ENCODE data around the gene VPS13D.

The VPS13D gene

DNA sequence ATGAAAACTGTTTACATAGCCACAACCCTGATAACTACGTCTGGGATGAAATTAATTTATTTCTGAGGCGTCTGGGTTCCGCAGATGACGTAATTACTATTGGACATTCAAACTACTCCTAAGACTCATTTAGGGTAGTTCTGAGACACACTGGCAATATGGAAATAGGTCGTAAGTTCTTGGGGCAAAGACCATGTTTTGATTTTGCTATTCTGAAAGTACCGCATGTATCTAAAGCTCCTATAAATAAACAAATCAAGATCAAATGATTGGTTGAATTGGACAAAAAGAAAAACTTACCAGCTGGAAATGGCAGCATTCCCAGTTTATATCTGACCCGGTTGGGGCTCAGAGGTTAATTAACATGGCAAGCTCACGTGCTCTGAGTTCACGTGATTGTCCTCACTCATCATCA, 313.9 kb downstream of the VPS13D start:
- DNase-seq, result no peak
- intact Hi-C loops (cut with DNase I), result no loop called here

DNA sequence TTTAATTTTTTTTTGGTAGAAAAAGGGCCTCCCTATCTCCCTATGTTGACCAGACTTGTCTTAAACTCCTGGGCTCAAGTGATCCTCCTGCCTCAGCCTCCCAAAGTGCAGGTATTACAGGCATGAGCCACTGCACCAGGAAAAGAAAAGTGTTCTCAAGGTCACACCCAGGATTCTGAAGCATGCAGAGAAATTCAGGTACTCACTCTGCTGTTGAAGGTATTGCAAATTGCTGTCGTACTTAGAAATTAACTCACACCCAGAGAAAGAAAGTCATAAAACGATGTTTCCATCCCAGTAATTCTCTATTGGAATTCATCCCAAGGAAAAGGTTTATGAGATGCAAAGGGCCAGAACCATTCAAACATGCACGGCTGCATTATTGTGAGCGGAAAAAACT, 314.5 kb downstream of the VPS13D start:
- intact Hi-C loops (cut with DNase I), result no loop called here
- DNase-seq, result no peak

DNA sequence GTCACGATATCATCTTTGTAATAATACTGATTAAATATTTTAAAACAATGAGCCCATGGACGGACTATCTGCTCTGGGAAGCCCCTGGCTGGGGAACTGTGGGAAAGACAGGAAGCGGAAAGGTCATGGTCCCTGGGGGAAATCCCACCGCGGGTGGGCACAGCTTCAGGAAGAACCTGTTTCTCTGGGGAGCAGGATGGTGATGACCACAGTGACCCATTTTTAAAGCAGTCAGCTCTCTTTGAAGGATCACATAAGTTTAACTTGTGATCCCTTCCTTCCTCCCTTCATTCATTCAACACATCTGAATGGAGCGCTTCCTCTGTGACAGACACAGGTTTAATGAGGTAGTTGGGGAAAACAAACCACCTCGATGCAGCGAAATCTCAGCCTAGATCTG, 315.2 kb downstream of the VPS13D start:
- DNase-seq, result no peak
- intact Hi-C loops (cut with DNase I), result no loop called here

DNA sequence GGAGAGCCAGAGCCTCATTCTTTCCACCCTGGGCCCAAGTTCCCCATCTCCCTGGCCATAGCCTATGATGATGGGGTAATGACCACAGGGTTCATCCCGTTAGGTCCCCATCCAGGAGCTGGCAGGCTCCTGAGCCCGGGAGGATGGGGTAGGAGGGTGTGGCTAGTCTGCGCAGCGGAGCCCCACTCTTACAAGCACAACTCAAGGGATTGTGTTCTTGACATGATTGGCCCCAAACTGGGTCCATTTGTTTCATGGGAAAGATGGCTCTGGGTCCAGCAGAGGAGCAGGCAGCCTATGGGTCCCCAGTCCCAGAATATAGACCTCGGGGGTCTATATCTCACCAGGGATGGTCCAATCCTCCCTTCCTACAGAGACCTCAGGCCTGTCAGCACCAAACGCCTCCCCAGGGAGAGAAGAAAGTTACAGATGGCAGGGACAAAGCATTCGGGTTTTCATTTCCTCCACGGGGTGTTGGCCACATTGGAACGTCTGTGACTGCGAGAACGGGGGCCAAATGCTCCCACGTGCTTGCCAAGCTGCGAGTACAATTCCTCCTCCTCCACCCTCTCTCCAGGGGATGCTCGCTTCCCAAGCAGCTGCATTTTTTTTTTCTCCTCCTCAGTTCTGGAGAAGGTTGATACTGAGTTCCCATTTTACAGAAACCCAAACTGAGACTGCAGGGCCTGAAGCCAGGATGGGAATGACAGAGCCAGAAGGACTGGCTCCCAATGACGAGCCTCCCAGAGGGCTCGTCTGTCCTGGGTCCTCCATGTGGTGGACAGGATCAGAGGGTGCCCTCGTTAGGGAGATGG, 317.1 kb downstream of the VPS13D start:
- intact Hi-C loops (cut with DNase I), result no loop called here
- peak in 5 of 42 donors; percentile 34 to 51 (median 45) for DNase-seq

DNA sequence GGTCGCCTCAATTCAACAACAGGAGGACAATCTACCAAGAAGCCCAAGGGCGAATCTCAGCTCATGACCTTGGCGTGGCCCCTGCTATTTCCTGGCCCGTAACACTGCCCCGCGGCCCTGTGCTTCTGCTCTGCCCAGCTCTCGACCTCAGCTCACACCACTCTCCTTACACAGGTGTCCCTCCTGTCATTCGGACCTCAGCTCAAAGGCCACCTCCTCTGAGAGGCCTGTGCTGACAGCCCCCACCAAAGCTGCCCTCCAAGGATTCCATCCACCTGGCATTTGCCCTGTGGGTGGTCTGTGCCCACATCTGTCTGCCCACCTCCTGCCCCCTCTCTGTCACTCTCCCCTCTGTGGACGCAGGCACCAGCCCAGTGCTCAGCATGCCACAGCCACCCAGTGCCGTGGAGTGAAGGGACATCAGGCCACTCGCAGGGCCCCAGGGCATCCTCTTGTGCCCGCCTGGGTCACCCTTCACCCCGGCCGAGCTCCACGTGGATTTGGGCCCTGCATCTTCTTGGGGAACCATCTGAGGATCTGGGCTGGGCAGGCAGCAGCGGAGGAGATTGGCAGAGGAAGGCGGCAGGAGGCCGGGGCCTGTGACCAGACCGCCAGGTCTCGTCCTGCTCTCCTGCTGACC, 317.9 kb downstream of the VPS13D start:
- peak in 2 of 42 donors; percentile 5 to 8 for DNase-seq
- intact Hi-C loops (cut with DNase I), result no loop called here

DNA sequence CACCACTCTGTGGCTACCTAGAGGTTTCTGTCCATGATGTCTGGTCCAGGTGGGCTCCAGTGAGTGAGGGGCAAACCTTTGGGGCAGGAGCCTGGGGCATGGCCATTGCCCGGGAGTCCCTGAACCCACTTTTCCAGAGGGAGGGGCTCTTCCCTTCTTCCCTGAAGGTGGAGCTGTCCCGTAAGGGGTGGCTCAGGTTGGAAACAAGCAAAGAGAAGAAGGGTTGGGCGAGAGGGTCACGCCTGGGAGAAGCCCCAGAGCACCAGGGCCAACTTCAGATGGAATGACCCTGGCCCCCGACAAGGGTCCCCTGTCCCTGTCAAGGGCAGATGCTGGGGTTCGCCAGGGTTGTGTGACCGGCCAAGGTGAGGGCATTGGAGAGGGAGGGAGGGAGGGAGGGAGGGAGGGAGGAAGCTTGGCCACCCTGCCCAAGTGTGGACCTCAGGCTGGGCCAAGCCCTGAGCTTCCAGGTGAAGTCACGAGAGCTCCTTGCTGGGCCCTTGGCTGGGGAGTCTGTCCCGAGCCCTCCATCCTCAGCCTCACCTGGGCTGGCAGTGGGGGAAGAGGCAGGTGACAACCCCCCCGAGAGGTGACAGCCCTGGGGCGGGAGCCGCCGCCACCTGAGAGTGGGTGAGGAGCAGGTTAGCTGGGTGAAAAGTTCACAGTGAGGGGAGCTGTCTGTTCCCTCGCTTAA, 318.6 kb downstream of the VPS13D start:
- peak in 2 of 42 donors; percentile 14 for DNase-seq
- intact Hi-C loops (cut with DNase I), result no loop called here

DNA sequence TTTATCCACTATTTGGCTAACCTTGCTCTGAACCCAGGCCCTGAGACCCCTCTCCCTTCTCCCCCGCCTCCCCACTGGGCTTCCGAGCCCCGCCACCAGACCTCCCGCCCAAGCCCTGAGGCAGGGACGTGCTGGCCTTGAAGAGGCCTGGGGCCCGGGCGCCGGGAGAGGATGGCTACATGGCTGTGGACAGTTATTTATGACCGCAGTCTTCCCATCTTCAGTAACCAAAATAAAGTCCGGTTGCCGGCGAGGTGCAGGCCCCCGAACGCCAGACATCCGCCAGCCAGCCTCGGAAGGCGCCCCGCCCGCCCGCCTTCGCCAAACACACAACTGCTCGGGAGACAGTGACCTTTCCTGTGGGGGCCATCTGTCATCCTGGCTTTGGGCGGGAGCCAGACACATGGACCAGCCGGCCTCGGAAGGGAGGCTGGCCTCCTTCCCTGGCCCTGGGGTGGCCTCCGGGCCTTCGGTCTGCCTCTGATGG, 319.2 kb downstream of the VPS13D start:
- intact Hi-C loops (cut with DNase I), result no loop called here
- no peak for DNase-seq

DNA sequence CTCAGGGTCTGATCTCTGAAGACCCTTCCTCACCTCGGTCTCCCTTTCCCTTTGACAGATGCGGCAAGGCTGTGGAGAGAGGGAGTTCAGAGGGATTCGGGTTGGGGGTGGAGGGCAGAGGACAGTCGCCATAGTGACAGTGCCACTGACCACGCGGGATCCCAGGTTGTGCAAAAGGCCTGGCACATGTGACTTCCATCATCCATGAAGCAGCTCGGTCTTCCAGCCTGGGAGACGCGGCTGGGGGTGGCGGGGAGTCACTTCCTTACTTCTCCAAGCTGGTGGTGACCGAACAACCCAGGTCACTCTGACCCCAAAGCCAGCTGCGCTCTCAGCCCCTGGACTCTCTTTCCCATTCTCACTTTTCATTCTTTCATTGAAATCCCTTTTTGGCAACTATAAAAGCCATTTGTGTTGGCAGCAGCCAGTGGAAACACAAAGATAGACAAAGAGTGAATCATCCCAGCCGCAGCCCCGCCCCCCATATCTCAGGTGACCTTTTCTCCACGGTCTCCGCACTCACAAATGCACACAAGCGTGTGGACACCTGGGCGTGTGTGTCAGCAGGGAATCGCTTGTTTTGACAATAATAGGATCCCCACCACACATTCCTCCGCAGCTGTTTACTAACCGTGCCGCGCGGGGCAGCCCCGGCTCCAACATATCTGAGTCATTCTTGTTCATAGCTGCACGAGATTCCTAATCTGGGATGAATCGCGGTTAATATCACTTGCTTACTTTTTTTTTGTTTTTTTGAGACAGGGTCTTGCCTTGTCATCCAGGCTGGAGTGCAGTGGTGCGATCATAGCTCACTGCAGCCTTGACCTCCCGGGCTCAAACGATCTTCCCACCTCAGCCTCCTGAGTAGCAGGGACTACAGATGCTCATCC, 319.9 kb downstream of the VPS13D start:
- no peak for DNase-seq
- intact Hi-C loops (cut with DNase I), result no loop called here

DNA sequence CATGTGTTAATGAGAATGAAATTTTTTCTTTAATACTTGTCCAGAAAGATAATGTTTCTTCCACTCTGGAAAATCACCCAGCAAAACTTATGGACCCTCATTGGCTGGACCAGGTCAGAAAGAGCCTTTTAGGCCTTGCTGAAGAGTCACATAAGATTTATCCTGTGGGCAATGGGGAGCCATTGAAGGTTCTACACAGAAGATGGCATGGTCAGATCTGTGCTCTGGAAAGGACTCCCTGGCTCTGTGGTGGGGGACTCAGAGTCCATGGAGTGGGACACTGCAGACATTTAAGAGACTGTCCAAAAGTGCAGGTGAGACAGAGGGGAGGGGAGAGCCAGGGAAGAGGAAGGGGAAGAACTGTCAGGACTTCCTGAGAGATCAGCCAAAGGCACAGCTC, 321.8 kb downstream of the VPS13D start:
- no peak for DNase-seq
- intact Hi-C loops (cut with DNase I), result no loop called here

DNA sequence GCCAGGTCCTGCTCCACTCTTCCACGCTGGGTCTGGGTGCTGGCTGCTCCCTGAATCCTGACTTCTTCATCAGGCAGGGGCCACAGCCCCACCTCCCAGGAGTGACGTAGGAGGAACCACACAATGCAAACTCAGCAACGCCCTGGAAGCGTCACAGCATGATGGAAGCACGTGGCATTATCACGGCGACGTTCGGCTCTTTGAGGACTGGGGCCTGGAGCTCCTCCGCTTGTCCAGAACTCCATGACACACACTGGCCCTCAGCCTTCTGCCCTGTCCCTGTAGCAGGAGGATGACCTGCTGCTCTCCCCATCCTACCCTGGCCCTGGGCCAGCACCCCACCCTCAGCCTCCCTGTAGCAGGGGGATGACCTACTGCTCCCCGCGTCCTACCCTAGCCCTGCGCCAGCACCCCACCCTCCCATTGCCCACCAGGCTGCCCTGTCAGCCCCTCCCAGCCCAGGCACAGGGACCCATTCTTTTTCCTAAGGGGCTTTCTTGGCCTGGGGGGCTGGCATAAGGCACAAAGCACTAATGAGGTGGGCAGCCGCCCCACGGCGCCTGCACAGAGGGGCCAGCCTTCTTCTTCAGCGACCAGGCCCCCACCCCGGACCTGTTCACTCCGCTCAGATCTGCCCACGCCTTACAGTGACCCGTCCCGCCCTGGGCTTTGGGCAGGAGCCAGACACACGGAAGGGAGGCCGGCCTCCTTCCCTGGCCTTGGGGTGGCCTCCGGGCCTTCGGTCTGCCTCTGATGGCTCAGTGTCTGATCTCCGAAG, 322.5 kb downstream of the VPS13D start:
- intact Hi-C loops (cut with DNase I), result no loop called here
- peak in 1 of 42 donors; percentile 4 for DNase-seq

DNA sequence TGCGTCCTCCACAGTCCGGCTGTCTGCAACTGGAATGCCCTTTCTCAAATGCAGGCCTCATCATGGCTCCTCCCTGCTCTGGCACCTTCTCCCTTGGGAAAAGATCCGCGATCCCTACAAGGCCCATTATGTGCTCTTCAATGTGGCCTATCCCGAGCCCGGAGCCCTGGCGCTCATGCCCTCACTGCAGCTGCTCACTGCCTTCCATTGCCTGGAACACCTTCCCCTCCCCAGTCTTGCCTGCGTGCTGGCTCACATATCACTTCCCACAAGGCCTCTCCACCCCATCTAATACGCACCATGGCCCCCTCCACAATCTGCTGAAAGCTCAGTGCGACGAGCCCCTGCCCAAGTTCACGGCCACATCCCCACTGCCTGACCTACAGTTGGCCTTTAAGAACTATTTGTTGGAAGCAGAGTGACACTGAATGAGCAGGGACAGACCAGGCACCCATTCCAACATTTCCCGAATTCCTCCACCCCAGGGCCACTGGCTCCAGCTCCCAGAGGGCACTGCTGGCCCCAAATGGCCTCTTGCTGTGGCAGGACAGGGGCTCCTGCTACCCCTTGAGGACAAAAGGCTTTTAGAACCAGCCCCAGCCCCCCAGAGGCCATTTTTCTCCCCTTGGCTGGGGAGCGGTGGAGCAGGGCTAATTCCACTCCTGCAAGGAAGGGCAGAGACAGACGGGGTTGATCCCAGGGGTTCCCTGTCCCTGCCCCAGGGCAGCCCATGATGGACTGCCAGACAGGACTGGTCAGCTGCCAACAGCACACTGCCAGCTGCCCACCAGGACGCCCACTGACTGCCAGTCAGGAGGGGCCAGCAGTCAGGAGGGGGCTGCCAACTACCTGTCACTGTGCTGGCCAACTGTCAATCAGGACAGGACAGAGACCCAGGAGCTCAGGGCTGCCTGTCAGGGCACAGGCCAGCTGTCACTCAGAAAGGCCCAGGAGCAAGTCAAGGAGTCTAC, 323.4 kb downstream of the VPS13D start:
- intact Hi-C loops (cut with DNase I), result no loop called here
- DNase-seq, result peak in 1 of 42 donors; percentile 5

DNA sequence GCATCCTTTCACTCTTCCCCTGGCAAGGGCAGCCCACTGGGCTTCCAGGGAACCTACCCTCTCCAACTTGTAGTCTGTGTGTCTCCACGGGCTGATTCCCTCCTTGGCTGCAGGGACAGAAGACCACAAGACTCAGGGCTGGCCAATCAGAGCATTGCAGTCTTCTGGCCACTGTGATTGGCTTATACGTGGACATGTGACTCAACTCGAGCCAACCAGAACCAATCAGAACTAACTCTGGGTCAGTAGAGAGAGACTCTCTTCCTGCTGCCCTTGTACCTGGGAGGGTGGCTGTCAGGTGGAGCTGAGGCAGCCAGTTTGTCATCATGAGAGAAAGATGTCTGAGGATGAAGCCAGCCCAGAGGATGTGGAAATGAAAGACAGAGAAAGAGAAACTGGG, 324.1 kb downstream of the VPS13D start:
- intact Hi-C loops (cut with DNase I), result no loop called here

DNA sequence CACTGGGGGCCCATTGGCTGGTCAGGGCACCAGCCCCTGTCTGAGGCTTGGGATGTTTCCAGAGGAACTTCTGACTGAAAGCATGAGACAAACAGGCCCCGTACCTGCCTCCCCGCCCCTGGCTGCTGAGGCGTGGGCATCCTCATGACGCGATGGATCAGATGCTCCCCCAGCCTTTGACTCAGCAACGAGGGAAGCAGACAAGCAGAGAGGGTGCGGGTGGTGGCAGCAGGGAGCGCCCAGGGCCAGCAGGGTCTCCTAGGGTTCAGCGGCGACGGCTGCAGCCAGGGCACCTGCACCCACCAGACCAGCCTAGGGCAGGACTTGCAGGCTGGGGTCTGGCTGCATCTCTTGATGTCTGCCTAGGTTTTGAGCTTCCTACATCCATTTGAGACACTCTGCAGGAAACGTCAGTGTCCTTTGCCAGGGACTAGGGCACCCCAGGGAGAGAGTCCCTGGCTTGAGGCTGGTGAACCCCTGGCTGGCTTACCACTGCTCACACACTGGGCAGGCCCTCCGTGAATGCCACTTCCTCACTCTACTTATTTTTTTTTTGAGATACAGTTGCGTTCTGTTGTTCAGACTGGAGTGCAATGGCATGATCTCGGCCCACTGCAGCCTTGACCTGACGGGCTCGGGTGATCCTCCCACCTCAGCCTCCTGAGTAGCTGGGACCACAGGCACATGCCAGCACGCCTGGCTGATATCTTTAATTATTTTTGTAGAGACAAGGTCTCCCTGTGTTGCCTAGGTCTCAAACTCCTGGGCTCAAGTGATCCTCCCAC, 324.9 kb downstream of the VPS13D start:
- peak in 32 of 42 donors; percentile 18 to 71 (median 46) for DNase-seq
- intact Hi-C loops (cut with DNase I), result no loop called here

More for the DNA sequence above, 324.1 kb downstream of the VPS13D start:
- no peak for DNase-seq

DNA sequence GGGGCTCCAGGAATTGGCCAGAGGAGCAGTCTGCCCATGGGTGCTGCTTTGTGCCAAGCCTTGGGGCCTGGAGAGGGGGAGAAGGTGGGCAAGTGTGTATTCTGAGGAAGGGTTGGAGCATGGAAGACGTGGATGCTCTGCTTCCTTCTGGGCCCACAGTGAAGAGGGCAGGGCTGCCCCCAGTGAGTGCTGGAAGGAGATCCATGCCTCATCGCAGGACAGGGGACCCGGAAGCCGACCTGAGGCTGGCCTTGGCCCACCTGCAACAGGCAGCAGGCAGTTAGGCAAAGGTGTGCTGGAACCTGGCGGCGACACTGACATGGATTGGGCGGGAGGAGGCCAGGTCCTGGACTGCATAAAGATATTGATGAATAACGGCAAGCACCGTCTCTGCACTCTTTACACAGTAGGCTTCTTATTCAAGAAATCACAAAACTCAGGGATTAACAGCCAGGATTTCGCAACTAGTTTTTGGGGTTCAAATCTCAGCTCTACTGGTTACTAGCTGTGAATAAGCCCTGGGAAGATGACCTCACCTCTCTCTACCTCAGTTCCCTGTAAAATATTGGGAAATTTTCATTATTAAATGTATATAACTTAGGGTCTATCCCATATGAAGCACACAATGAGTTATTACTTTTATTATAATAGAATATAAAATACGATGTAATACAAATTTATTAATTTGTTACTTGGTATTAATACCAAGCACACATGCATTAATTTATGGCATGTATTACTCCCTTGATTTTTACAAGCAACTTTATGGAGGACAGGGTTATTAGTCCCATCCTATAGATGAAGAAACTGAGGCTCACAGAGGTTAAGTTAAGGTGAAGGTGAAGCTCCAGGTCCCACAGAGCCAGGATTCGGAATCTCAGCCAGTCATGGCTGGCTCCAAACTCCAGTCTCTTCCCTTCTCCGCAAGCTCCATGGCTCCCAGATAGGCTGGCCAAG, 325.9 kb downstream of the VPS13D start:
- intact Hi-C loops (cut with DNase I), result no loop called here
- peak in 1 of 42 donors; percentile 6 for DNase-seq

DNA sequence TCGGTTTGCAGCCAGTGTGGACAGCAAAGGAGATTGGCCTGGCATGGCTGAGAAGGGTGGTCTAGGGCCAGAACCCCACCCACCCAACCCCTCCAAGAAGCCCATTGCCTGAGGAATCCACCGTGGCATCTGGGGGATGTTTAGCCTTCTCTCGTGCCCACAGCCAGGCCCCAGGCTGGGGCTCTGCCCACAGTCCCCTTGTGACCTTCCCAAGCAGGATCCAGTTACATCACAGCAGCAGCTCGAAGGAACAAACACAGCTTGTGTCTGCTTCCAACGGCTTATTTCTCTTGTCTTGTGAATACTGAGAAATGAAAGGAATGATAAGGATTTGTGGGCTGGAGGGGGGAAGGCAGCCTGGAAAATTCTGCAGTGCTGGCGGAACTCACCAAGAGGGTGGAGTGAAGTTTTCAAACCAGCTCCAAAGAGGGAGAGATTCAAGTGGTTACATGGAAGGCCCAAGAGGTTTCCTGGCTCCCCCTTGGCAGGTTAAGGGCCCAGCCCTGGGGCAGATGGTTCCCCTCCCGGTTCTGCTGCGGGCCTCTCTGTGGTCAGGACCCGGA, 326.6 kb downstream of the VPS13D start:
- peak in 11 of 42 donors; percentile 18 to 56 (median 37) for DNase-seq
- intact Hi-C loops (cut with DNase I), result no loop called here

All from head of caudate nucleus (tissue), 42 donors.